Islet of Langerhans (tissue), 1 donor: Measurements from ENCODE around the gene LOX.

Experiments used
- FAIRE-seq: peaks from one replicate; lab custom pipeline; 2011; peaks lifted over from hg19 to GRCh38; lab: Jason Lieb, UNC

The LOX gene, protein sequence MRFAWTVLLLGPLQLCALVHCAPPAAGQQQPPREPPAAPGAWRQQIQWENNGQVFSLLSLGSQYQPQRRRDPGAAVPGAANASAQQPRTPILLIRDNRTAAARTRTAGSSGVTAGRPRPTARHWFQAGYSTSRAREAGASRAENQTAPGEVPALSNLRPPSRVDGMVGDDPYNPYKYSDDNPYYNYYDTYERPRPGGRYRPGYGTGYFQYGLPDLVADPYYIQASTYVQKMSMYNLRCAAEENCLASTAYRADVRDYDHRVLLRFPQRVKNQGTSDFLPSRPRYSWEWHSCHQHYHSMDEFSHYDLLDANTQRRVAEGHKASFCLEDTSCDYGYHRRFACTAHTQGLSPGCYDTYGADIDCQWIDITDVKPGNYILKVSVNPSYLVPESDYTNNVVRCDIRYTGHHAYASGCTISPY

DNA sequence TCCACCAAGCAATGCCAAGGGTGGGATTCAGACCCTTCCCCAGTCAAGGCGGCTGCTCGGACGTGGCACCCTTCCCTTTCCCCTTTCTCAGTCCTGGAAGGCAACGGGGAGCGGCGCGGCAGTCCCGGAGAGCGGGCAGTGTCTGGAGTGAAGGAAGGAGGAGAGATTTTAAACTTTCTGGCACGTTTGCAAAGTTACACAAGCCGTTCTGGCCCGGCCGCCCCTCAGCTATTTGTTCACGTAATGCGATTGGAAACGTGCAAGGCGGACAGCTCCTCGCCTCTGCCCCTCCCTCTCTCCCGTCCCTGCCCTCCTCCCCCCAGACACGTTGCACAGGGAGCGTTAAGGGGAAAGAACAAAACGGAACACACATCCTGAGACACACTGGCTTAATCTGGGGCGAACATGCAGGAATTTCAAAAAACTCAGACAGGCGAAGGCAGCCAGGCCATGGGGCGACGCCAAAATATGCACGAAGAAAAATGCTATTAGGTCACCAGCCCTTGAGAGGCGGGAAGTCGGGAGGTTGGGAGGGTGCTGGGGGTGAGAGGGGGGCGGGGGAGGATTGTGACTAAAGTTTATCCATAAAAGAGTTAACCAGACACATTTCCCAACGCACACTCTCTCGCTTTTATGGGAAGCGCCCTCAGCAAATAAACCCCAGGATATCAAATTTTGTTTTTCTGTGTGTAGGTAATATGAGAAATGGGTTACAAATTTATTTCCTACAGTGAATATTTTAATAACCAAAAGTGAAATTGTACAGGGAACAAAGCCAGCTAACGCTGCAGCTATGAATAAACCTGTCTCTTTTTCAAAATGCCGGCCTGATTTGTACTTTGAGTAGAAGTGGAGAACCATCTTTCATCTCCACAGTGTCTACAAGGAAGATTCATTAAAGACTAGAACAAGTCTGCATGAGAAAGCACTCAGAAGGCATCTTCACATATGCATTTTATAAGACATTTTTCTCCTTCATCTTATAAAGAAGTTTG, at the start of gene LOX:
LOX (minus strand) TSS at position 144 of the 995 bp plus-strand sequence. CDS start 274 bp downstream, outside the sequence.
- FAIRE-seq, result no peak

DNA sequence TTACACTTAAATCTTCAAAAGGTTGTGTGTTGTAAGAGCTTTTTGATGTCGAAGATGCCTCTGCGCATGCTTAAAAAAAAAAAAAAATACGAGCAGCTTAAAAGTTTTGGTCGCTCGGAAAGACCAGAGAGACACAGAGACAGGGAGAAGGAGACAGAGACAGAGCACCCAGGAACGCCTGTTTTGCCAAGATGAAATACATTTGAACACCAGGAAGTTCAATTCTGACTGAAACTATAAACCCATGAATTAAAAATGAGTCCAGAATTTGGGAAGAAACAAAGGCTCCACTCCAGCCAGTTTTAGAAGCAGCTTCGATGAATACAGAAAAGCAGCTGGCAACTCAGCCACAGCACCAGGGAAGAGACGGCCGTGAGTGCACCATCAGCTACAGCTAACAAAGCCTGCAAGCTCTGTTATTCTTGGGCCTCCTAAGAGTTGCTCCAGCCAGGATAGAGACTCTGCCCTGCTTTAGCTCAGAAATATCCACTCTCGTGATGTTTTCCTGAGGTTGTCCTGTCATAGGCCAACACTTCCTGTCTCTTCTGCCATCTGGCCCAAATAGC, 48.8 kb upstream of the LOX start:
- no peak for FAIRE-seq

DNA sequence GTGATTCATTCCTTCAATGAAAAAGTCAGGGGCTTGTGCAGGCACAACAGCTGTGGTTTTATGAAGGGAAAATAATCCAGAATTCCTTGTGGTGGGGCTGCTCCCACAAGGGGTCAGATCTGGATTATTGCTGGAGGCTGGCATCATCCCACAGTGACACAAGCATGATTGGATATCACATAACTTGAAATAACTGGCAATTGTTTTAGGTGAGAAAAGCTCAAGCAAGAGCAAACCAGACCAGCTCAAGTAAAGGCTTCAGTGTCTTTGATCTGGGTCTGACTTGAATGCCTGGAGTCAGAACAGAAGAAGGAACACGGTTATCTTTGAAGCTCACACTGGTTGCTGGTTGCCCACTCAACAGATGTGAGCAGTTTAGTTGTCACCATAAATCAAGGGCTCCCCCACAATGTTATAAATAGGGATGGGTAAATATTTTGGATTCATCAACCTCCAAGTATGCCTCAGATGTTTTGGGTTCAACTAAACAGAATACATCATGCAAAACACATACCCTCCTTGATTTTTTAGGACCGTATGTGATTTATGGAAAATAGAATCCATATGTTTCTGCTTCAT, 48.2 kb upstream of the LOX start:
- FAIRE-seq, result no peak

DNA sequence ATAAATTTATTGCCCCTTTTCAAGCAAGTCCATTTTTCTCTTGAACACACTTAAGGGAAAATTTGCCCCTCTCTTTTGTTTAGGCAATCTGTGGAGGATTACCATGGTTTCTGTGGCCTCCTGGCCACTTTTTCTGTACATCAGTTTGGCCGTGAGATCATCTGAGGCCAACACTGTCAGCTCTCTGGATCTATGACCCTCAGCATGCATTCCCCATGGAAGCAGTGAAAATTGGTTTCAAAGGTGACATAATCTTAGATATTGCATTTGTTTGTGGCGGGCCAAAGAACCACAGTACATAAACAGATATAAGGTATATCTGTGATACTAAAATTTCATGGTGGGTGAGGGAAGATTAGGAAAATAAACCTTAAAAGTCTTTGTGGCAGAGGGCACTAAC, 46.7 kb upstream of the LOX start:
- no peak for FAIRE-seq

DNA sequence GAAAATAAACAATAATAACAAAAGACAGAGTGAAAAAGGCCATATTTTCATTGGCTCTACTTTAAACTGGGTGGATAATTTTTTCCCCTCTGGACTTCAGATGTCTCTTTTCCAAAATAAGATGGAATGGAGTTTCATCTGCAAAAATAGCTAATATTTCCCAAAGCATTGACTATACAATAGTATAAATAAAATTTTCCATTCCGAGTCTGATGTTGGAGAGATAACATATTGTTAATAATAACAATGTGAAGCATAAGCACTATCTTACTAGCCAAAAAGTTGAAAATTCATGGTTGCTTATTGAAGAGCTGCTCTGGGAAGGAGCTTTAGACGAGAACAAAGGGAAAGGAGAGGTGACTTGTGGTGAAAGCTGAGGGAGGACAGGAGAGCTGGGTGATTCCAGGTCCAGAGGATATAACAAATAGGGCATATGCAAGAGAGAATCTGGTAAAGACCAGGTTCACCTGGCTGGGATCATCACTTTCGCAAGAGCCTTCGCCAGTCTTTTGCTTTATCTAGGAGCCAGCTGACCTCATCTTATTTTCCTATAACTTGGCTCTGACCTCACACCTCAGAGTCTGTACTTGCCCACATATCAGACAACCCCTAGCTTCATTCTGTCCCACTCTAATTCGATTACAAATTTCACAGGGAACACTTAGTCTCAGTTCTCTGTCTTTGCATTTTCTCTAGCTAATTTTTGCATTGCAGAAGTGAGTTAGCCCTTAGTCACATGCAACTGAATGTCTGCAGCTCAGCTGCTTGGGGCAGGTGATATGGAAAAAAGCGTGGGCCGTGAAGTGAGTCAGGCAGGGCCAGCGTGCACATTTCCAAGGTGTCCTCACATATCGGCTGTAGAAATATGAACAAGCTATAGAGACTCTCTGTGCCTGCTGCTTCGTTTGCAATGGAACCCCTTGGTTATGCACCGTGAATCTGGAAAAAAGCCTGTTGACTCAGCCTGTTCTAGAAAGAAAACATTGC, 43.7 kb upstream of the LOX start:
- no peak for FAIRE-seq

DNA sequence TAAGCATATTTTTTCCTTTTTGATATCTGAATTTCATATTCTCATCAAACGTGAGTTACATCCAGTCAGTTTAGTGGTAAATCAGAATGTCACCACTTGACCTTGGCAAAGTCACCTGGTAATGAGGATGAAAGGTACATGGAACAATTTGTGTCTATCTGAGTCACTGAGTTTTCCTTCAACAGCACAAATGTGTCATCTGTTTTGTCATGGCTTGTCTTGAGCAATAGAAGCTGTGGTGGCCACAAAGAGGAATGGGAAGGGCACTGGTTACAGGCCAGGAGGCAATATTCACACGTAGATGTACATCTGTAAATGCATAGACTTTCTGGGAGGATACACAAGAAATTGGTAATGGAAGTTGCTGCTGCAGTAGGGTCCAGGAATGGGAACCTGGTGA, 42.9 kb upstream of the LOX start:
- FAIRE-seq, result no peak

DNA sequence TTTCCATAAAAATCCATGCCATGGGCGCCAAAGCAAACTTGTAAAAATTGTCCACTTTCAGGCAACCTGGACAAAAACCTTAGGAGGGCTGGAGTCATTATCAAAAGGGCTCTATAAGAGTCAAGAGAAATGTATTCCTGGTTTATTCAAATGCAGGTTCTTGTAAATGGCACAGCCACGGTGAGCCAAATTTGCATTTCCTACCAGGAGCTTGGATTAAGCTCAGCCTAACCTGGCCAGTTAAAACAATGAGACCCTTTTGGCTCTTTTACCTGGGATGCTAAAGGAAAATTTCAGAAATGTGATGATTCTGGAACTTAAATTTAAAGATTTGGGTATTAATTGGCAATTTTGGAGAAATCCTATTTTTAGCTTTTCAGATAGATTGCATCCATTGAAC, 42.4 kb upstream of the LOX start:
- no peak for FAIRE-seq

DNA sequence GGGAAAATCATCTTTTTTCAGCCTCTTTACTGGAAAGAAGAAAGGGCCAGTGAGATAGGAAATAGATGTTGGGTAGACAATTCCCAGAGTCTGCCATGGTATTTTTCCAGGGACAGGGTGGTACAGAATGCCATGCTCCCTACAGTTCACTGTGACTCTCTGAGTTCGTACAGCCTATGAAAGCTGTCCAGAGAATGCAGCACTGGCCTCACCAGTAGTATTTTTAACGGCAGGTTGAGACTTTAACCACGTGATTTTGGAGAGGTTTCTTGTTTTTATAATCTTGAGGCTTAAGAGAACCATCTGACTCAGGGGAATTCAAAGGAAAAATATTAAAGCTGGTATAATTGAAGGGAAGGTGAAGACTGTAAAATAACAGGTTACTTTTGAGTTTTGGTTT, 41.1 kb upstream of the LOX start:
- FAIRE-seq, result no peak

DNA sequence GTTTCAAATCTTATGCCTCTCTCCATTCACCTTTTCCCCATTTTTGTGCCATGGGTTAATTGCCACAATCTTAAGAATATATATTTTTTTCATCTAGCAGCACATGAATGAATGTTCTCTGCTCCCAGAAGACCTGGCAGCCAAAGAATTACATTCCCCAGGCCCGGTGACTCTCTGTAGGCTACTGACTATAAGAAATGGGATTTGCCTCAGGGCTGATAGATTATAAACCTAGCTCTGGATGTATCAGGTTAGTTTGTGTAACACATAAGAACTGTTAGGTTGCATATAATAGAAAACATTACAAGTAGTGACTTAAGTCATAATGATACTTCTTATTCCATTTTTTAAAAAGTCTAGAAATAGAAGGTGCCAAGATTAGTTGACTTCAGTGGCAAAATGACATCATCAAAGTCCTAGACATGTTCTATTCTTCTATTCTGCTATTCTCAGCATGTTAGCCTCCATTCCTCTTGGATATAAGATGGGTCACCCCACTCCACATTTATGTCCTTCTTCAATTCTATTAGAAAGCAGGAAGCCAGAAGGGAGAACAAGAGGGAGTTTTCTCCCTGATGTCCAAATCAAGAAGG, 40.4 kb upstream of the LOX start:
- FAIRE-seq, result no peak

DNA sequence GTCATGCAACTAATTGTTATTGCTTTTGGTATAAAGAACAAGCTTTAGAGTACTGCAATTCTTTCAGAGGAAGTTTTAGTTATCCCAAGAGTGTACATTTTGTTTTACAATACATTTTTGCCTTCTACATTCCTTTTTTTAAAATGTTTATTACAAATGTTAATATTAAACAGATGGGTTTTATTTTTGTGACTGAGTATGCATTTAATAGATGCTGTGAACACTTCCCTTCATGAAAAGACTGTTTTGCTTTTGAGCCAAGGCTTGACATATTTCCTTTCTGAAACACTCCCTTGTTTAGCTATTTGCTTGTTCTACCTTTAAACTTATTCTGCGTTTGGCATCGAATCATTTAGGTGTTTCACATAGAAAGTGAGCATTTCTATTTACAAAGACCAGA, 36.4 kb upstream of the LOX start:
- FAIRE-seq, result no peak

DNA sequence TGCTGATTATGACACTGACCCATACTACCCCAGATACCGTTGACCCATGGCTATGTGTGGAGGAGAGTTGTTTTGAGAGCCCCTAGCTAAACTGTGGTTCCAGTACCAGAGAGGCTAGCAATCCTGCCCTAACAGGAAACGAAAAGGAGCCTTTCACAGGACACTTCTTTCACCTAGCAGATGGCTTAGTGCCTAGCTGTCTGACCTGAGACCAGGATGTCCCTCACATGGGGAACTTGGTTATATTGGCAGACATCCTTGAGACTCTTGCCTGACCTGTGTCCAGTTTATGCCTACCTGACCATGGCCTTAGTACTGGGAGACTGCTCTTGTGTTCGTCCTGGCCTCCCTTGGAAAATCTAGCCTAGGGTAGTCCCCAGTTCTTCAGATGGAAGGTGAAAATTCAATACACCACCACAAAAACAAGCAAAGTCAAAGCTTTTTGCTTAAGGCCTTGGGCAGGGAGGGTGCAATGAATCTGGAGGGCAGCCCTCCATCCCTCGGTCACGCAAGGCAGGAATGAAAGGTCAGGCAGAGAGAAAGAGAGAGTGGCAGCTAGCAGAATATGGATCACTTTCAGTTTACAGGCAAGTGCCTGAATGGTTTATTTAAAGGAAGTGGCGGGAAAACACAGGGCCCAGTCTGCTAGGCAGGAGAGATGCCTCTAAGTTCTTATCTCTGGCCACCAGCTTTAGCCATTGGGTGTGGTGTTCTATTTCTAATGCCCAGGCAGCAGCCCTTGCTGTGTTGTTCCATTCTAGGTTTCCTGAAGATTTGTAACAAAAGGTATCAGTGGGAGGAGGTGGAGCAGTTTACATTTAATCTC, 34.9 kb upstream of the LOX start:
- FAIRE-seq, result no peak

DNA sequence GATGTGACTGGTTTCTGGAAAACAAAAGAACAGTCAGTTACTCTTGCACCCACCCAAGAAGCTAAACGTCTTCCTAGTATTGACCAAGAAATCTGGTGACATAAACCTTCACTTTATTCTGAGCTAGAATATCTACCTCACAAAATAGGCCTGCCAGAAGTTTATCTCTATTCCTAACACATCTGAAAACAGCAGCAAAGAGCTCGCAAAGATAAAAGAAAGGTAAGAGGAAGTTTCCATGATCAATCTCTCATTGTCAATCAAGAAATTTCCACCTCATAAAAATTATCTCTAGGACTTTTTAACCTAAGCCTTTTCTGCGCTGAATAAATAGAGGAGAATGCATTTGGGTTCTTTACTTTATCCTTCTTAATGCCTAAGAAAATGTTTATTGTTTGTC, 34.0 kb upstream of the LOX start:
- no peak for FAIRE-seq

DNA sequence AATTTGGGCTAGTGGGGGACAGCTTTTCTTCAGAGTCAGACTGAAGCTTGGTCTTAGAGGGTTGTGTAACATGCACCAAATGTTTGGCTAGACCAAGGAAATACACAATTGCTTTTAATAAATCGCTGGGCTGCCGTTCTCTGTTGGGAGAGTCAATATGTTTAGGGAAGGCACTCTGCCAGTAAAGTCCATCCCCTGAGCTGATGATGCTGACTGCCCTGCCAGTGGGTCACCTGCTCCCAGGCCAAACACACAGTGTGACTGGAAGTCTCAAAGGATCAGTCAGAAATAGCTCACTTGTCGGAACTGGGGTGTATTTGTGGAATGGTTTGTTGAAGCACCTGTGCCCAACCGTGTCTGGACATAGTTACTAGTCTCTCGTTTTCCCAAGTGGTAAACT, 33.4 kb upstream of the LOX start:
- FAIRE-seq, result no peak

DNA sequence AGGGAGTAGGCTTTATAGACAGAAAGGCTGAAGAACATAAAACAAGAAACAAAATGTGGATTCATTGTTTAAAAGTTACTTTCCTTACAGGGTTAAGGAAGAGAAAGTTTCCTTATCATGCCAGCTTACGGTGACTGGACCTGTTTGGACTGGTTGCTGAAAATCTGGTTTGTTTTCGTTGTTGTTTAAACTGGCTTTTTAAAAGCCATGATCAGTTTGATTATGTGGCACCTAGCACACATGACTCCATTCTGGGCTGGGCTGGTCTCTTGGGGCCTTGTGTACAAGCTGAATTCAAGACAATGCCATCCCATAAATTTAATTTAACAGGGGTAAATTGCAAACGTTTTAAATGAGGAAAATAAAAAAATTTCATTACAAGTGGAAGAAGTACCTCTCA, 32.9 kb upstream of the LOX start:
- no peak for FAIRE-seq

DNA sequence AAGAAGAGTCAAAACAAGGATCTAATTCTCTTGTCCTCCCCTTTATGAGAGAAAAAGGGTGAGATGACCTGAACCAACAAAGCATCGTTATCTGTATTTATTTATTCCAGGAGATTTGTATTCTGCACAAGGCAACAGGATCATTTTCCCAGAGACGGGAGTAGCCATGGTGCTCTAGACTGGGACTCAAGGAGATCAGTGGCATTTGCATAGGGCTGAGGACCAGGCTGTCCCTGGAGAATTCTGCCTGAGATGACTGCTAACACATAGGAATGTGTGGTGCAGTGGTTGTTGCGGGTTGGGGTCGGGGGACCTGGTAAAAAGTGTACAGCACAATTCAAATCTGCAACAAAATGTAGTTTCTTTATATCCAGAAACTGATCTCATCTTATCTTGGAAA, 29.0 kb upstream of the LOX start:
- no peak for FAIRE-seq

DNA sequence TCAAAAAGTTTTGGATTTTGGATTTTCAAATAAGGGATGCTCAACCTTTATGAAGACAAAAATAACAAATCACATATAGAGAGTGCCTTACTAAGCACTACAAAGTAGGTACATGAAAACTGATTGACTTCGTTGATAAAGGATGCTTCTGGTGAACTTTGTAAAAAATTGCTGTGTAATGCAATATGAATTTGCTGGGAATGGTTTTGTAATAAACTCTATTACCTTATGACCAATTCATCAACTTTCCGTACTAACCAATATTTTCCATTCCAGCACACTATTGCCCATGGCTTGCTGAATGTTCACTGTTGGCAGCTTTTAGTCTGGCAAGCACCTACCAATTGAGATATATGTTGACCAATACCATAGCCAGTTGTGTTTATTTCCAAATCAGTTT, 27.9 kb upstream of the LOX start:
- FAIRE-seq, result no peak

DNA sequence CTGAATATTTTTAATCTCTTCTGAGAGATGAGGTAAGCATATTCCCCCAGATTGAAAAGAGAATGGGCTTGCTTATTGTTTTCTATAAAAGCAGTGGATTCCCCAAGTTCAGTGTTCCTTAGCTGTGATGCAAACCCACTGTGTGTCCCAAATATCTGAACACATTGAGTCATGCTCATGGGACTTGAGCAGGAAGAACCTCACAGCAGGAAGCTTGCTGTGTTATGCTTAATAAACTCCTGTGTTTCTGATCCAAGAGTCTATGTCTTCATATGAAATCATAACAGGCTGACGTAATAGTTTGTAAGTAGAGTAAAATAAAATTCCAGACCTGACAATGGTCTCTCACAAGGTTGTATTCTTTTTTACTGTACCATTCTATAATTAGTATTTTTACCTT, 24.8 kb upstream of the LOX start:
- no peak for FAIRE-seq

DNA sequence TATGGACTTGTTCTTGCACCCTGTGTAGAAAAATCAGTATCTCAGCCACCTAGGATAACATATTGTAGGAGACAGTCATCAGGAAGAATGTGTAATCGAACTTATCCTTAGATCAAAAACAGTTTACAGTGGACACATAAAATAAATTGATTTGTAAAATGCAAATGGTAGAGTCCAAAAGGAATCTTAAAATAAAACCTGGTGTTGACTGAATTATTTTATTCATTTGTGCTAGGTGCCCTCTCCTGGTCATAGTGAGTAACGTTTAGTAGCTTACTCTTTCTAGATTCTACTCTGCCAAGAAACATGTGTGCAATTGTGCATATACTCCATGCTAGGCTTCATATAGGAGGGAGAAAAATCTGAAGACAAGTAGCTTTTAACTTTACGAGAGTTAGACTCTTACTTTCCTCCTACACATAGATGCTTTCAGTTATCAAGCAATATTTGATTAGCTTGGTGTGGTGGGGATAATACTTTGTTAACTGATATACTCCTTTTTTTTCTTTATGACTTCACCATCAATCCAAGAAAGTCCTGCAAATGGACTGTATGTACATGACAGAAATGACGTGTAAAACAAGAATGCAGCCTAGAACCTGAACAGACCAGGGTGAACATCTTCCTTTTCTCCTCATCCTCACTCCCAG, 23.7 kb upstream of the LOX start:
- peak; percentile 80 for FAIRE-seq

DNA sequence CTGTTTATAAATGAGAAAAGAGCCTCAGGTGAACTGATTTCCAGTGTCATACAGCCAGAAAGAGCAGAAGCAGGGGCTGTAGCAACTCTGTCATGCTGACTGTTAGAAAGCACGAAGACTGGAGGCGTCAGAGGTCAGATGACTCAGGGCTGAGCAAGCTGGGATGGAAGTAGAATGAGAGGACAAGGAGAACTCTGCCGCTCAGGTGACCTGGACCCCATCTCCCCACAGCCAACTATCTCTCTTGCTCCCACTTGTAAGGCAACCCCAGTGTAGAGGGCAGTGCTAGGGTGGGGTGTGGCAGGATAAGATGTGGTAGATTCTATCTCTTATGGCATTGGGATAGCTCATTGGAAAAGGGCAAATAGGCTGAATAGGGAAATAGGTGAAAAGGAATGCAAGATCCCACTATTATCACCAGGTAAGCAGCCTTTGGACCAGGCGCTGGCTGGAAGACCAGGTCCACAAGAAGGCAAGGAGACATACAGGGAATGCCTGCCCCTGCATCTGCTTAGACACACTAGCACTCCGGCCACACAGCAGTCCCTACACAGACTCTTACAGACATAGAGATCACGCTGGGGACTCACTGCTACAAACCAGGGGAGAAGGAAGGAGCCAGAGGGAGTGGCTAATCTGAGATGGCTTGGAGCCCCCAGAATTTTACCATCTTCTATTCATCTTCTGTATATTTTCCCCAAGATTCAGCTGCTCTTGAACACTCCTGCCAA, 21.2 kb upstream of the LOX start:
- no peak for FAIRE-seq
